Measurements from ENCODE around the gene NIPSNAP2. TPM values are rescaled to one million over a fixed set of nuclear protein-coding genes. Genes with fewer than 3 reads are reported as not detected.

Gene NIPSNAP2
- total and polyA plus RNA-seq, 2 of the 13 experiments (the other 11 are each of a cell fraction or from before 2014, with no cell fraction given): 40.3 to 61.5 TPM

- TF ChIP-seq, protein P1, sequence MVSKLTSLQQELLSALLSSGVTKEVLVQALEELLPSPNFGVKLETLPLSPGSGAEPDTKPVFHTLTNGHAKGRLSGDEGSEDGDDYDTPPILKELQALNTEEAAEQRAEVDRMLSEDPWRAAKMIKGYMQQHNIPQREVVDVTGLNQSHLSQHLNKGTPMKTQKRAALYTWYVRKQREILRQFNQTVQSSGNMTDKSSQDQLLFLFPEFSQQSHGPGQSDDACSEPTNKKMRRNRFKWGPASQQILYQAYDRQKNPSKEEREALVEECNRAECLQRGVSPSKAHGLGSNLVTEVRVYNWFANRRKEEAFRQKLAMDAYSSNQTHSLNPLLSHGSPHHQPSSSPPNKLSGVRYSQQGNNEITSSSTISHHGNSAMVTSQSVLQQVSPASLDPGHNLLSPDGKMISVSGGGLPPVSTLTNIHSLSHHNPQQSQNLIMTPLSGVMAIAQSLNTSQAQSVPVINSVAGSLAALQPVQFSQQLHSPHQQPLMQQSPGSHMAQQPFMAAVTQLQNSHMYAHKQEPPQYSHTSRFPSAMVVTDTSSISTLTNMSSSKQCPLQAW (CRISPR knock-in tag; IDR thresholded peaks at IDR 0.05): peak; percentile 74
- TF ChIP-seq, protein P2, sequence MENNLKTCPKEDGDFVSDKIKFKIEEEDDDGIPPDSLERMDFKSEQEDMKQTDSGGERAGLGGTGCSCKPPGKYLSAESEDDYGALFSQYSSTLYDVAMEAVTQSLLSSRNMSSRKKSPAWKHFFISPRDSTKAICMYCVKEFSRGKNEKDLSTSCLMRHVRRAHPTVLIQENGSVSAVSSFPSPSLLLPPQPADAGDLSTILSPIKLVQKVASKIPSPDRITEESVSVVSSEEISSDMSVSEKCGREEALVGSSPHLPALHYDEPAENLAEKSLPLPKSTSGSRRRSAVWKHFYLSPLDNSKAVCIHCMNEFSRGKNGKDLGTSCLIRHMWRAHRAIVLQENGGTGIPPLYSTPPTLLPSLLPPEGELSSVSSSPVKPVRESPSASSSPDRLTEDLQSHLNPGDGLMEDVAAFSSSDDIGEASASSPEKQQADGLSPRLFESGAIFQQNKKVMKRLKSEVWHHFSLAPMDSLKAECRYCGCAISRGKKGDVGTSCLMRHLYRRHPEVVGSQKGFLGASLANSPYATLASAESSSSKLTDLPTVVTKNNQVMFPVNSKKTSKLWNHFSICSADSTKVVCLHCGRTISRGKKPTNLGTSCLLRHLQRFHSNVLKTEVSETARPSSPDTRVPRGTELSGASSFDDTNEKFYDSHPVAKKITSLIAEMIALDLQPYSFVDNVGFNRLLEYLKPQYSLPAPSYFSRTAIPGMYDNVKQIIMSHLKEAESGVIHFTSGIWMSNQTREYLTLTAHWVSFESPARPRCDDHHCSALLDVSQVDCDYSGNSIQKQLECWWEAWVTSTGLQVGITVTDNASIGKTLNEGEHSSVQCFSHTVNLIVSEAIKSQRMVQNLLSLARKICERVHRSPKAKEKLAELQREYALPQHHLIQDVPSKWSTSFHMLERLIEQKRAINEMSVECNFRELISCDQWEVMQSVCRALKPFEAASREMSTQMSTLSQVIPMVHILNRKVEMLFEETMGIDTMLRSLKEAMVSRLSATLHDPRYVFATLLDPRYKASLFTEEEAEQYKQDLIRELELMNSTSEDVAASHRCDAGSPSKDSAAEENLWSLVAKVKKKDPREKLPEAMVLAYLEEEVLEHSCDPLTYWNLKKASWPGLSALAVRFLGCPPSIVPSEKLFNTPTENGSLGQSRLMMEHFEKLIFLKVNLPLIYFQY (CRISPR knock-in tag; IDR thresholded peaks at IDR 0.05; ENCODE audit: borderline replicate concordance): no peak
- TF ChIP-seq RFX5 (IDR thresholded peaks at IDR 0.05; ENCODE audit: low read depth, low read length) (no peak), SMAD3 (CRISPR knock-in tag; IDR thresholded peaks at IDR 0.05) (peak; percentile 22; the same call in 1 of the 2 replicates), ZNF556 (CRISPR knock-in tag; IDR thresholded peaks at IDR 0.05; ENCODE audit: borderline replicate concordance) (no peak; the same call in 1 of the 2 replicates), NBN (conservative IDR thresholded peaks at IDR 0.05) (no peak), BATF2 (CRISPR knock-in tag; IDR thresholded peaks at IDR 0.05) (no peak), HOXA3 (CRISPR knock-in tag; IDR thresholded peaks at IDR 0.05) (no peak; the same call in 1 of the 2 replicates), ZNF333 (CRISPR knock-in tag; IDR thresholded peaks at IDR 0.05; ENCODE audit: borderline replicate concordance) (peak; percentile 59; the same call in 1 of the 2 replicates), ARID2 (CRISPR knock-in tag; IDR thresholded peaks at IDR 0.05; ENCODE audit: borderline replicate concordance) (no peak), KLF11 (CRISPR knock-in tag; IDR thresholded peaks at IDR 0.05) (no peak), FOXO1 (CRISPR knock-in tag; IDR thresholded peaks at IDR 0.05) (peak; percentile 12; the same call in 1 of the 2 replicates), ZNF790 (CRISPR knock-in tag; IDR thresholded peaks at IDR 0.05; ENCODE audit: borderline replicate concordance) (no peak), ZNF589 (CRISPR knock-in tag; conservative IDR thresholded peaks at IDR 0.05) (no peak)
- TF ChIP-seq, protein P3, sequence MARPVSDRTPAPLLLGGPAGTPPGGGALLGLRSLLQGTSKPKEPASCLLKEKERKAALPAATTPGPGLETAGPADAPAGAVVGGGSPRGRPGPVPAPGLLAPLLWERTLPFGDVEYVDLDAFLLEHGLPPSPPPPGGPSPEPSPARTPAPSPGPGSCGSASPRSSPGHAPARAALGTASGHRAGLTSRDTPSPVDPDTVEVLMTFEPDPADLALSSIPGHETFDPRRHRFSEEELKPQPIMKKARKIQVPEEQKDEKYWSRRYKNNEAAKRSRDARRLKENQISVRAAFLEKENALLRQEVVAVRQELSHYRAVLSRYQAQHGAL (CRISPR knock-in tag; IDR thresholded peaks at IDR 0.05; ENCODE audit: not compliant biosample characterization): no peak
- TF ChIP-seq, protein P4, sequence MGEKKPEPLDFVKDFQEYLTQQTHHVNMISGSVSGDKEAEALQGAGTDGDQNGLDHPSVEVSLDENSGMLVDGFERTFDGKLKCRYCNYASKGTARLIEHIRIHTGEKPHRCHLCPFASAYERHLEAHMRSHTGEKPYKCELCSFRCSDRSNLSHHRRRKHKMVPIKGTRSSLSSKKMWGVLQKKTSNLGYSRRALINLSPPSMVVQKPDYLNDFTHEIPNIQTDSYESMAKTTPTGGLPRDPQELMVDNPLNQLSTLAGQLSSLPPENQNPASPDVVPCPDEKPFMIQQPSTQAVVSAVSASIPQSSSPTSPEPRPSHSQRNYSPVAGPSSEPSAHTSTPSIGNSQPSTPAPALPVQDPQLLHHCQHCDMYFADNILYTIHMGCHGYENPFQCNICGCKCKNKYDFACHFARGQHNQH (CRISPR knock-in tag; IDR thresholded peaks at IDR 0.05): peak; percentile 85; the same call in 1 of the 2 replicates
- TF ChIP-seq, protein P5, sequence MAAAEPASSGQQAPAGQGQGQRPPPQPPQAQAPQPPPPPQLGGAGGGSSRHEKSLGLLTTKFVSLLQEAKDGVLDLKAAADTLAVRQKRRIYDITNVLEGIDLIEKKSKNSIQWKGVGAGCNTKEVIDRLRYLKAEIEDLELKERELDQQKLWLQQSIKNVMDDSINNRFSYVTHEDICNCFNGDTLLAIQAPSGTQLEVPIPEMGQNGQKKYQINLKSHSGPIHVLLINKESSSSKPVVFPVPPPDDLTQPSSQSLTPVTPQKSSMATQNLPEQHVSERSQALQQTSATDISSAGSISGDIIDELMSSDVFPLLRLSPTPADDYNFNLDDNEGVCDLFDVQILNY (CRISPR knock-in tag; conservative IDR thresholded peaks at IDR 0.05): no peak
Observed at GRCh38 chr7:56033671-56034432, 69.5 kb downstream of the NIPSNAP2 start (continued).
